B cell (primary cell): ENCODE data around the gene SCYL2. TPM values are rescaled to one million over a fixed set of nuclear protein-coding genes. Genes with fewer than 3 reads are reported as not detected.

Experiments
- ATAC-seq: fragments of 200-7000 bp; cut with Tn5 transposase; one replicate; pipeline ENCODE4 v1.10.0; 2021; ENCODE audit warnings: low read depth, mild to moderate bottlenecking, moderate number of reproducible peaks, moderate library complexity
- CTCF ChIA-PET: fragments of 350-600 bp; sonication (Branson Sonifier 250); formaldehyde crosslinking; loops from one replicate; lab custom pipeline; 2021; ENCODE audit warnings: antibody characterized with exemption, inconsistent platforms; lab: Charles Lee
- POLR2A ChIA-PET: fragments of 350-600 bp; sonication (Branson Sonifier 250); formaldehyde crosslinking; loops from one replicate; lab custom pipeline; 2021; ENCODE audit warnings: antibody characterized with exemption; lab: Charles Lee
- DNase-seq: peaks from one replicate; pipeline ENCODE4 v3.0.0; 2013
- H2AFZ ChIP-seq: 2 replicates; pipeline ENCODE4 v1.6.1; 2012; ENCODE audit warnings: mild to moderate bottlenecking, low read depth, low read length; ENCODE audit not compliant: insufficient read depth, poor library complexity, severe bottlenecking
- H3K27ac ChIP-seq, 2 donors: 1 replicate in 1 of 2; 2 replicates in 1 of 2; pipeline ENCODE4 v1.5.1; 2012 to 2013; ENCODE audit warnings: low read length in 2 of 2, mild to moderate bottlenecking in 2 of 2, moderate library complexity in 1 of 2
- H3K27me3 ChIP-seq, 4 experiments: fragments of 200-600 bp in 1 of 4; sonication (generic) in 1 of 4; replicated peaks in 1 of 4; 1 replicate in 2 of 4; 2 replicates in 2 of 4; pipeline versions ENCODE4 v1.6.1 to v1.7.0; 2013 to 2016; ENCODE audit warnings: low read length in 3 of 4, mild to moderate bottlenecking in 2 of 4, mixed read lengths in 1 of 4, moderate library complexity in 1 of 4; ENCODE audit not compliant: insufficient read depth in 4 of 4, control insufficient read depth in 3 of 4; ENCODE audit errors: control extremely low read depth in 1 of 4
- H3K36me3 ChIP-seq, 2 experiments: replicated peaks in 1 of 2; 1 replicate in 1 of 2; 2 replicates in 1 of 2; pipeline versions ENCODE4 v1.6.1 to v1.7.1; 2013; ENCODE audit warnings: low read length in 1 of 2; ENCODE audit not compliant: insufficient read depth in 2 of 2, control insufficient read depth in 1 of 2; ENCODE audit errors: control extremely low read depth in 1 of 2, extremely low read depth in 1 of 2
- H3K4me1 ChIP-seq, 2 donors: fragments of 200-600 bp in 1 of 2; sonication (generic) in 1 of 2; 1 replicate in 1 of 2; 2 replicates in 1 of 2; pipeline versions ENCODE4 v1.5.1 to v1.6.1; 2013 to 2017; ENCODE audit warnings: low read length in 2 of 2; ENCODE audit not compliant: control insufficient read depth in 2 of 2, insufficient read depth in 2 of 2
- H3K4me2 ChIP-seq: replicated peaks from 2 replicates; pipeline ENCODE3; 2012; ENCODE audit warnings: mild to moderate bottlenecking, low read depth, low read length; ENCODE audit not compliant: poor library complexity, severe bottlenecking
- H3K4me3 ChIP-seq, 5 experiments: fragments of 200-600 bp in 1 of 5; sonication (generic) in 1 of 5; 1 replicate in 3 of 5; 2 replicates in 2 of 5; pipeline versions ENCODE4 v1.5.1 to v1.7.0; 2011 to 2016; ENCODE audit warnings: low read length in 4 of 5, mild to moderate bottlenecking in 4 of 5, low read depth in 2 of 5, control low read depth in 1 of 5, moderate library complexity in 1 of 5; ENCODE audit not compliant: insufficient read depth in 1 of 5; ENCODE audit errors: control extremely low read depth in 1 of 5, extremely low read depth in 1 of 5
- H3K79me2 ChIP-seq: fragments of 200-600 bp; sonication (generic); one replicate; pipeline ENCODE4 v1.6.0; 2016; ENCODE audit warnings: low read length; ENCODE audit not compliant: control insufficient read depth, insufficient read depth
- H3K9ac ChIP-seq: fragments of 200-600 bp; sonication (generic); 2 replicates; pipeline ENCODE4 v1.6.1; 2017; ENCODE audit warnings: mild to moderate bottlenecking, low read length, moderate library complexity
- H3K9me3 ChIP-seq, 3 donors: one replicate each; pipeline versions ENCODE4 v1.6.1 to v1.7.1; 2013; ENCODE audit warnings: low read length in 2 of 3; ENCODE audit not compliant: control insufficient read depth in 2 of 3, insufficient read depth in 1 of 3; ENCODE audit errors: control extremely low read depth in 1 of 3
- H4K20me1 ChIP-seq: 2 replicates; pipeline ENCODE4 v1.6.0; 2012; ENCODE audit warnings: mild to moderate bottlenecking, low read length; ENCODE audit not compliant: insufficient read depth, control insufficient read depth, poor library complexity, severe bottlenecking
- H3K27ac Mint-ChIP-seq: one replicate; pipeline ENCODE4 v1.8.0; 2021; ENCODE audit warnings: mixed read lengths
- H3K27me3 Mint-ChIP-seq: one replicate; pipeline ENCODE4 v1.8.0; 2021; ENCODE audit warnings: mixed read lengths
- H3K4me1 Mint-ChIP-seq: one replicate; pipeline ENCODE4 v1.8.0; 2021; ENCODE audit warnings: mixed read lengths
- H3K4me3 Mint-ChIP-seq: one replicate; pipeline ENCODE4 v1.8.0; 2021; ENCODE audit warnings: mixed read lengths
- H3K9me3 Mint-ChIP-seq: one replicate; pipeline ENCODE4 v1.8.0; 2022; ENCODE audit warnings: mixed read lengths; ENCODE audit not compliant: insufficient read depth
- CTCF ChIP-seq: fragments of 200-600 bp; IDR thresholded peaks from one replicate; pipeline ENCODE4 v1.8.0; 2022; ENCODE audit warnings: antibody characterized with exemption, mild to moderate bottlenecking
- EZH2 ChIP-seq: IDR thresholded peaks from 2 replicates; pipeline ENCODE4 v1.6.1; 2012; ENCODE audit warnings: borderline replicate concordance, low read depth, mild to moderate bottlenecking, moderate library complexity, low read length; ENCODE audit not compliant: insufficient read depth, poor library complexity, severe bottlenecking
- WGBS: methylation state at CpG from one replicate; pipeline ENCODE4 v1.1.5; 2013; ENCODE audit warnings: missing lambda C conversion rate; ENCODE audit not compliant: insufficient coverage; 5-methylcytosine and 5-hydroxymethylcytosine counted together
- intact Hi-C: fragments of 100-400 bp; cut with micrococcal nuclease; formaldehyde crosslinking; loops from one replicate; pipeline ENCODE4 v1.10.0; 2022
- polyA plus RNA-seq: library from polyadenylated mRNA; depleted of rRNA; stranded (reverse); fragments of >200 nt; gene quantifications from 2 replicates; pipeline ENCODE4 v1.2.3, GENCODE V29; 2012
- total RNA-seq, 2 donors: library from RNA; stranded (reverse); fragments of 120-200 nt in 1 of 2; gene quantifications; 1 replicate in 1 of 2; 2 replicates in 1 of 2; pipeline versions ENCODE4 v1.2.3 to v1.2.4, GENCODE V29; 2013 to 2022

SCYL2 gene
- total and polyA plus RNA-seq, 2 donors (not counting 1 experiment from before 2014, with no cell fraction given): 8.8 to 38.4 TPM

DNA sequence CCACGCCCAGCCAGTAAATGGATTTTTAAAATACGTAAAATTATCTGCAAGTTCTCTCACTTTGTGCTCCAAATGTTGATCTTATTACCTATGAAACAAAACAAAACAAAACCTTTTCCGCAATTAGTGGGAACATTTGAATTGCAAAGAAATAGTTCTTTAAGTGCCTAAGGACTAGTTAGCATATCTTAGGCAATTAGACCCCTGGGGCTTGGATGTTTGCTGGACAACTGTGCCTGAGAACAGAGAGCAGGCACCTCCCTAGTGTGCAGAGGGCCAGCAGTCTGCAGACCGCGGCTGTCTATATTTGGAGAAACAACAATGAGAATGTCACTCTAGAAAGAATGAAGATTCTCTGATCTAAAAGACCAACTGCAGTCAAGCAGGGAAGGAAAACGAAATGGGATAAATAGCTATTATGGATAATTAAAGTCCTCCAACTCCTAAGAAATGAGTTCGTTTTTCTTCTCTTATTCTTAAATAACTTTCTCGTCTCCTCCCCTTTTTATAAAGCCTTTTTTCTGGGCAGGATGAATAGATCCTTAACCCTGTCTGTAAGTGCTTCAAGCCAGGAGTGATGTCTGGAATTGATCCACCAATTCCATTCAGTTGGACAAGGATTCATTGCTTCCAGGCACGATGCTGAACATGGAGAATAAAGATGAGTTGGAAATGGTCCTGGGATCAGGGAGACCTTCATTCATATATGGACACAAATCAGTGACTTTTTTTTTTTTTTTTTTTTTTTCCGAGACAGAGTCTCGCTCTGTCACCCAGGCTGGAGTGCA lies 106.1 kb downstream of the SCYL2 start:
- no peaks in the 10 kb centered on the region for H3K9me3 Mint-ChIP-seq
- peaks cover 26% of the 10 kb centered on the region for H3K27me3 Mint-ChIP-seq
- no peaks in the 10 kb centered on the region for H4K20me1 ChIP-seq
- no peak for DNase-seq
- ChIA-PET POLR2A (no interaction called here), CTCF (no interaction called here)
- H3K79me2 ChIP-seq: no peaks in the 10 kb centered on the region
- intact Hi-C loops: no loop called here
- no peak overlapping the region for H3K4me3 Mint-ChIP-seq
- no CpG with 5 or more reads among the region's 11 CpGs for WGBS
- no peak overlapping the region for H2AFZ ChIP-seq
- H3K9ac ChIP-seq: no peak overlapping the region
- no peaks in the 10 kb centered on the region for H3K4me1 Mint-ChIP-seq
- no peak overlapping the region for H3K27ac ChIP-seq
- H3K4me2 ChIP-seq: no peak overlapping the region
- H3K27me3 ChIP-seq: peaks cover 0 to 3% (median 0%) of the 10 kb centered on the region in 4 experiments
- no peak overlapping the region for H3K4me3 ChIP-seq
- ATAC-seq: no peak
- TF ChIP-seq CTCF (no peak), EZH2 (no peak)
- peaks cover 0 to 3% (median 0%) of the 10 kb centered on the region in 3 donors for H3K9me3 ChIP-seq
- H3K27ac Mint-ChIP-seq: no peak overlapping the region
- no peaks in the 10 kb centered on the region for H3K36me3 ChIP-seq
- no peaks in the 10 kb centered on the region for H3K4me1 ChIP-seq

GRCh38 chr12:100375038-100375735 lies 108.2 kb downstream of the SCYL2 start:
- POLR2A ChIA-PET: no interaction called here
- ATAC-seq: no peak
- H3K4me2 ChIP-seq: no peak overlapping the region

More at GRCh38 chr12:100375038-100375735, 108.2 kb downstream of the SCYL2 start:
- WGBS: 89% methylated on average over 9 of the region's 12 CpGs
- no peak overlapping the region for H3K4me3 ChIP-seq
- no peaks in the 10 kb centered on the region for H4K20me1 ChIP-seq
- H3K9me3 ChIP-seq: no peaks in the 10 kb centered on the region
- no peaks in the 10 kb centered on the region for H3K79me2 ChIP-seq
- Mint-ChIP-seq H3K9me3 (no peaks in the 10 kb centered on the region), H3K27me3 (peaks cover 20% of the 10 kb centered on the region), H3K4me1 (no peaks in the 10 kb centered on the region), H3K4me3 (no peak overlapping the region), H3K27ac (no peak overlapping the region)
- DNase-seq: no peak
- H3K4me1 ChIP-seq: no peaks in the 10 kb centered on the region
- no peak for TF ChIP-seq EZH2
- no peak for TF ChIP-seq CTCF
- H3K27ac ChIP-seq: no peak overlapping the region
- CTCF ChIA-PET: no interaction called here
- no peaks in the 10 kb centered on the region for H3K36me3 ChIP-seq
- H3K9ac ChIP-seq: no peak overlapping the region
- intact Hi-C loops: no loop called here
- H2AFZ ChIP-seq: no peak overlapping the region
- peaks cover 0 to 4% (median 0%) of the 10 kb centered on the region in 4 experiments for H3K27me3 ChIP-seq
